GM18951 (cell line): ENCODE data around the gene DNAJC17.

ENCODE experiments used
- POLR2A ChIP-seq: IDR thresholded peaks from 4 replicates; pipeline ENCODE4 v1.6.1; 2011; ENCODE audit warnings: mild to moderate bottlenecking; ENCODE audit not compliant: insufficient read length, insufficient read depth; ENCODE audit errors: extremely low read depth
- in situ Hi-C: fragments of 300-500 bp; cut with MboI; formaldehyde crosslinking; loops from one replicate; pipeline ENCODE4 v1.12.0; 2022; ENCODE audit warnings: low sequenced_read_pairs, mixed read lengths, inconsistent platforms; ENCODE audit not compliant: unreplicated experiment

Gene DNAJC17

GRCh38 chr15:40721701-40722100 lies 85.6 kb downstream of the DNAJC17 start:
- in situ Hi-C loops, result no loop called here
- no peak for TF ChIP-seq POLR2A

DNA sequence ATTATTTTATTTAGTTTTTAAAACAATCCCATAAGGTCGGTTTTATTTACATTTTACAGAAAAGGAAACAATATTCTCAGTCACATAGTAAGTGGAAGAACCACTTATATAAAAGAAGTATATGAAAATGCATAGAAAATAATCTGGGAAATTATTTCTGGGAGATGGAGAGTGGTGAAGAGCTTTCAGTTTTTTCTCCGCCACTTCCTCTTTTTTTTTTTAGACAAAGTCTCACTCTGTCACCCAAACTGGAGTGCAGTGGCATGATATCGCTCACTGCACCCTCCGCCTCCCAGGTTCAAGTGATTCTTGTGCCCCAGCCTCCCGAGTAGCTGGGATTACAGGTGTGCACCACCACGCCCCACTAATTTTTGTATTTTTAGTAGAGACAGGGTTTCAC lies 91.1 kb downstream of the DNAJC17 start:
- TF ChIP-seq POLR2A, result no peak

More for the DNA sequence above, 91.1 kb downstream of the DNAJC17 start:
- in situ Hi-C loops, result no loop called here
